Activated naive CD4-positive, alpha-beta T cell treated with anti-CD3 and anti-CD28 coated beads, Interleukin-2, amount 50 U/mL, for 72 hours (primary cell): ENCODE data around the gene ADGRE1. TPM values are rescaled to one million over a fixed set of nuclear protein-coding genes. Genes with fewer than 3 reads are reported as not detected.
A peak's percentile ranks its signal among the peaks of the same experiment; 100 is the strongest.

Source experiments
- ATAC-seq, 2 donors: fragments of 150-1000 bp; cut with Tn5 transposase; 2 replicates each; pipeline ENCODE4 v1.10.0; 2021; ENCODE audit warnings: mild to moderate bottlenecking in 2 of 2, moderate library complexity in 2 of 2
- DNase-seq, 2 donors: peaks; one replicate each; pipeline ENCODE4 v3.0.0; 2021 to 2022; ENCODE audit warnings: low spot score in 2 of 2
- H3K27ac Mint-ChIP-seq, 2 donors: one replicate each; pipeline ENCODE4 v1.8.0; 2022; ENCODE audit warnings: mild to moderate bottlenecking in 2 of 2, mixed read lengths in 2 of 2
- H3K36me3 Mint-ChIP-seq, 2 donors: one replicate each; pipeline ENCODE4 v1.8.0; 2022; ENCODE audit warnings: mixed read lengths in 2 of 2
- H3K9me3 Mint-ChIP-seq, 2 donors: one replicate each; pipeline ENCODE4 v1.8.0; 2022; ENCODE audit warnings: mixed read lengths in 2 of 2
- total RNA-seq, 2 donors: library from RNA; stranded (reverse); gene quantifications; one replicate each; pipeline ENCODE4 v1.2.3, GENCODE V29; 2022

The ADGRE1 gene
- total RNA-seq, 2 donors from 2014 or later, result 12.1 to 16.1 TPM

GRCh38 chr19:6970021-6970420, 82.6 kb downstream of the ADGRE1 start:
- H3K9me3 Mint-ChIP-seq, result peaks cover 0 to 4% of the 10 kb centered on the region in 2 donors
- no peak overlapping the region for H3K27ac Mint-ChIP-seq
- ATAC-seq, result no peak
- H3K36me3 Mint-ChIP-seq, result peaks cover 4 to 5% of the 10 kb centered on the region in 2 donors
- DNase-seq, result no peak

DNA sequence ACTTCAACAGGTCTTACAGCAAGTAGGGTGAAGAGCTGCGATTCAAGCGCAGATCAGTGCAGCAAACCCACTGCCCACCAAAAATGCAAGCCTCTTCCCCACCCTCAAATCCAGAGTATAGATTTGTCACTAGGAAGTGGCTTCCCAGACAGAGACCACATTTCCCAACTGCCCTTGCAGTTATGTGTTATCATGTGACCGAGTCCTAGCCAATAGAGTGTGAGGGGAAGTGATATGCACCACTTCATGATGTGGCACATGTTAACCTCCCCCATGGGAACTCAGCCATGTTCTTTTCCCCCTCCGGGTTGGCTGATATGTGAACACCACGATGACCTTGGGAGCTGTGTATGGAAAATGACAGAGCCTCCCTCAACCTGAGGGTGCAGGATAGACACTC, 83.1 kb downstream of the ADGRE1 start:
- Mint-ChIP-seq H3K36me3 (peaks cover 4 to 5% of the 10 kb centered on the region in 2 donors), H3K27ac (no peak overlapping the region), H3K9me3 (peaks cover 0 to 4% of the 10 kb centered on the region in 2 donors)
- no peak for DNase-seq
- ATAC-seq, result peak in 1 of 2 donors; percentile 61

GRCh38 chr19:6971366-6971765, 84.0 kb downstream of the ADGRE1 start:
- Mint-ChIP-seq H3K9me3 (peaks cover 0 to 4% of the 10 kb centered on the region in 2 donors), H3K36me3 (peaks cover 4 to 5% of the 10 kb centered on the region in 2 donors), H3K27ac (peak overlapping the region in 1 of 2 donors; percentile 63)
- DNase-seq (no peak), ATAC-seq (peak; percentile 41 to 64)

GRCh38 chr19:6976197-6976596, 88.8 kb downstream of the ADGRE1 start:
- Mint-ChIP-seq H3K27ac (no peak overlapping the region), H3K36me3 (peaks cover 14% of the 10 kb centered on the region in 2 donors), H3K9me3 (peaks cover 6 to 8% of the 10 kb centered on the region in 2 donors)
- no peak for ATAC-seq
- no peak for DNase-seq

GRCh38 chr19:6979399-6979798, 92.0 kb downstream of the ADGRE1 start:
- DNase-seq (no peak), ATAC-seq (peak; percentile 60 to 95)
- Mint-ChIP-seq H3K9me3 (peaks cover 12 to 15% of the 10 kb centered on the region in 2 donors), H3K27ac (no peak overlapping the region), H3K36me3 (peaks cover 21 to 28% of the 10 kb centered on the region in 2 donors)

DNA sequence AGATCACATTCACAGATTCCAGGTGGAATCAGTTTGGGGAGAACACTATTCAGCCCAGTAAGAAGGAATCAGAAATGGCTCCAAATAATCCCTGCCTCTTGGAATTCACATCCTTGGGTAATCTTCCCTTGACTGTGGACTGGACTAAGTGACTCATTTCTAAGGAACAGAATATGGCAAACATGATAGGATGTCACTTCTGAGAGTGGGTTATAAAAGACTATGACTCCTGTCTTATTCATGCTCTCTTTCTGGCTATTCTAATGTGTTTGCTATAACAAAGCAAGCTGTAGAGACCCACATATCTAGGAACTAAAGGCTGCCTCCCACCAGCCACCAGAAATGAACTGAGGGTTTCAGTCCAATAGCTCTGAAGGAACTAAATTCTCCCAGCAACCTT, 96.1 kb downstream of the ADGRE1 start:
- Mint-ChIP-seq H3K36me3 (peaks cover 25 to 28% of the 10 kb centered on the region in 2 donors), H3K27ac (no peak overlapping the region), H3K9me3 (peaks cover 9 to 20% of the 10 kb centered on the region in 2 donors)
- DNase-seq (no peak), ATAC-seq (peak in 1 of 2 donors; percentile 54)

DNA sequence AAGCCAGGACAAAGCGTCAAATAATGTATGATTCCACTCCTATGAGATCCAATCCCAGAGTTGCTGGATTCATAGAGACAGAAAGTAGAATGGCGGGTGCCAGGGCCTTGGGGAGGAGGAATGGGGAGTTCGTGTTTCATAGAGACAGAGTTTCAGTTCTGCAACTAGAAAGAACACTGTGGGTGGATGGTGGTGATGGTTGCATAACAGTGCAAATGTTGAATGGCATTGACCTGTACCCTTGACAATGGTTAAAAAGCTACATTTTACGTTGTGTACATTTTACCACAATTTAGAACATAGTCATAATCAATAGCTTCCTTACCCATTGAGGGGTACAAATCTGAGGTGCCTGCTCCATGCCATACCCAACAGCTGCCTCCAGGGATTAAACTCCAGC, 100.5 kb downstream of the ADGRE1 start:
- no peak for DNase-seq
- peaks cover 9 to 20% of the 10 kb centered on the region in 2 donors for H3K9me3 Mint-ChIP-seq
- H3K27ac Mint-ChIP-seq, result no peak overlapping the region
- no peak for ATAC-seq
- H3K36me3 Mint-ChIP-seq, result peaks cover 25 to 28% of the 10 kb centered on the region in 2 donors

GRCh38 chr19:6988257-6988656, 100.9 kb downstream of the ADGRE1 start:
- Mint-ChIP-seq H3K36me3 (peaks cover 25 to 26% of the 10 kb centered on the region in 2 donors), H3K27ac (no peak overlapping the region), H3K9me3 (peaks cover 6 to 20% of the 10 kb centered on the region in 2 donors)
- ATAC-seq (no peak), DNase-seq (no peak)

Other genes starting within 250 kb of the ADGRE1 start
- gene TNFSF14, start 217.4 kb upstream of the ADGRE1 start, total RNA-seq, result 10 to 100 TPM; 24.9 to 25.3 TPM
- gene C3, start 166.9 kb upstream of the ADGRE1 start, total RNA-seq, result under 1 TPM; 0.54 to 0.84 TPM
- gene GPR108, start 150.0 kb upstream of the ADGRE1 start, total RNA-seq, result 10 to 100 TPM; 45.4 to 91.8 TPM
- gene TRIP10, start 147.9 kb upstream of the ADGRE1 start, total RNA-seq, result 100 to 1,000 TPM in 1 of 2 donors, 10 to 100 TPM in 1; 47.1 to 109 TPM
- 10 to 100 TPM; 16.4 to 33.0 TPM for gene SH2D3A, start 120.1 kb upstream of the ADGRE1 start, total RNA-seq
- 100 to 1,000 TPM in 1 of 2 donors, 10 to 100 TPM in 1; 81.5 to 121 TPM for gene VAV1, start 114.9 kb upstream of the ADGRE1 start, total RNA-seq
- gene MBD3L2B, start 133.9 kb downstream of the ADGRE1 start, total RNA-seq, result not detected
- not detected for gene MBD3L5, start 143.0 kb downstream of the ADGRE1 start, total RNA-seq
- gene MBD3L4, start 152.6 kb downstream of the ADGRE1 start, total RNA-seq, result not detected
- not detected for gene MBD3L2, start 161.7 kb downstream of the ADGRE1 start, total RNA-seq
- not detected for gene MBD3L3, start 171.1 kb downstream of the ADGRE1 start, total RNA-seq
- gene ZNF557, start 182.1 kb downstream of the ADGRE1 start, total RNA-seq, result 1 to 10 TPM; 7.9 to 8.3 TPM